ENCODE measurements around the gene TXNDC17.

DNA sequence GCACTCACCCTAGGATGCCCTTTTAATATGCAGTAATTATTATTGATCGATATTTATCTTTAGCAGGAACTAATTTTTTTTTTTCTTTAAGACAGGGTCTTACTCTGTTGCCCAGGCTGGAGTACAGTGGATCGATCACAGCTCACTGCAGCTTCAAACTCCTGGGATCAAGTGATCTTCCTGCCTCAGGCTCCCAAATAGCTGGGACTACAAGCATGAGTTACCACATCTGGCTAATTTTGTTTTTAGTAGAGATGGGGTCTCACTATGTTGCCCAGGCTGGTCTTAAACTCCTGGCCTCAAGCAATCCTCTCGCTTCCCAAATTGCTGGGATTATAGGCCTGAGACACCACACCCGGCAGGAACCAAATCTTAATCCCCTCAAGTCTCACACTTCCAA lies 29.6 kb upstream of the TXNDC17 start:
- TF ChIP-seq, protein P1, sequence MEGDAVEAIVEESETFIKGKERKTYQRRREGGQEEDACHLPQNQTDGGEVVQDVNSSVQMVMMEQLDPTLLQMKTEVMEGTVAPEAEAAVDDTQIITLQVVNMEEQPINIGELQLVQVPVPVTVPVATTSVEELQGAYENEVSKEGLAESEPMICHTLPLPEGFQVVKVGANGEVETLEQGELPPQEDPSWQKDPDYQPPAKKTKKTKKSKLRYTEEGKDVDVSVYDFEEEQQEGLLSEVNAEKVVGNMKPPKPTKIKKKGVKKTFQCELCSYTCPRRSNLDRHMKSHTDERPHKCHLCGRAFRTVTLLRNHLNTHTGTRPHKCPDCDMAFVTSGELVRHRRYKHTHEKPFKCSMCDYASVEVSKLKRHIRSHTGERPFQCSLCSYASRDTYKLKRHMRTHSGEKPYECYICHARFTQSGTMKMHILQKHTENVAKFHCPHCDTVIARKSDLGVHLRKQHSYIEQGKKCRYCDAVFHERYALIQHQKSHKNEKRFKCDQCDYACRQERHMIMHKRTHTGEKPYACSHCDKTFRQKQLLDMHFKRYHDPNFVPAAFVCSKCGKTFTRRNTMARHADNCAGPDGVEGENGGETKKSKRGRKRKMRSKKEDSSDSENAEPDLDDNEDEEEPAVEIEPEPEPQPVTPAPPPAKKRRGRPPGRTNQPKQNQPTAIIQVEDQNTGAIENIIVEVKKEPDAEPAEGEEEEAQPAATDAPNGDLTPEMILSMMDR (IDR thresholded peaks at IDR 0.05): no peak
- TF ChIP-seq EP300 (IDR thresholded peaks at IDR 0.05): no peak

Data from tibial nerve (tissue), 4 donors.